HepG2 (cell line): ENCODE data around the gene ICAM3. TPM values are rescaled to one million over a fixed set of nuclear protein-coding genes. Genes with fewer than 3 reads are reported as not detected.

Experiments
- AGO2 ChIP-seq: fragments of 200-400 bp; formaldehyde crosslinking; optimal IDR thresholded peaks from 2 replicates; pipeline ENCODE3; 2017; ENCODE audit warnings: mild to moderate bottlenecking, low read depth, low read length, moderate library complexity
- ATRX ChIP-seq: sonication (generic); formaldehyde crosslinking; IDR thresholded peaks from 2 replicates; pipeline ENCODE4 v1.4.0; 2020; ENCODE audit warnings: missing genetic modification reagents, borderline replicate concordance
- FOXA1 ChIP-seq, 2 experiments: fragments of 450-650 bp in 1 of 2; sonication (generic) in 1 of 2; formaldehyde crosslinking in 1 of 2; IDR thresholded peaks; 2 replicates each; pipeline versions ENCODE4 v1.4.0 to v1.6.1; 2016 to 2020; ENCODE audit warnings: missing genetic modification reagents in 1 of 2
- JUND ChIP-seq: sonication (generic); formaldehyde crosslinking; IDR thresholded peaks from 2 replicates; pipeline ENCODE4 v1.8.0; 2022; ENCODE audit warnings: mild to moderate bottlenecking, missing genetic modification reagents
- KDM5B ChIP-seq: sonication (generic); formaldehyde crosslinking; IDR thresholded peaks from 2 replicates; pipeline ENCODE4 v1.4.0; 2020; ENCODE audit warnings: missing genetic modification reagents, mild to moderate bottlenecking, borderline replicate concordance
- NONO ChIP-seq, 2 experiments: fragments of 450-650 bp in 1 of 2; sonication (generic) in 1 of 2; formaldehyde crosslinking in 1 of 2; IDR thresholded peaks in 1 of 2; conservative IDR thresholded peaks in 1 of 2; 2 replicates each; pipeline versions ENCODE4 v1.6.1 to v1.8.0; 2017 to 2022; ENCODE audit warnings: mild to moderate bottlenecking in 1 of 2, missing genetic modification reagents in 1 of 2, moderate library complexity in 1 of 2
- PHF20 ChIP-seq: sonication (generic); formaldehyde crosslinking; IDR thresholded peaks from 2 replicates; pipeline ENCODE4 v1.5.0; 2020; ENCODE audit warnings: mild to moderate bottlenecking, missing genetic modification reagents
- PHF5A ChIP-seq: IDR thresholded peaks from one replicate; pipeline ENCODE4 v1.6.1; 2018; ENCODE audit warnings: low read depth, missing genetic modification reagents; ENCODE audit not compliant: unreplicated experiment
- POLR2AphosphoS2 ChIP-seq: IDR thresholded peaks from 2 replicates; pipeline ENCODE4 v1.6.1; 2011; ENCODE audit warnings: low read depth, low read length, improper control_type of control experiment
- SSRP1 ChIP-seq: IDR thresholded peaks from 2 replicates; pipeline ENCODE4 v1.6.1; 2016; ENCODE audit warnings: control low read depth
- THAP11 ChIP-seq: IDR thresholded peaks from 2 replicates; pipeline ENCODE4 v1.6.1; 2016; ENCODE audit warnings: missing biosample characterization, missing genetic modification reagents
- TRAFD1 ChIP-seq: sonication (generic); formaldehyde crosslinking; IDR thresholded peaks from 2 replicates; pipeline ENCODE4 v1.5.1; 2020; ENCODE audit warnings: missing genetic modification reagents, mild to moderate bottlenecking, borderline replicate concordance
- ZNF143 ChIP-seq: sonication (generic); formaldehyde crosslinking; IDR thresholded peaks from 2 replicates; pipeline ENCODE4 v1.4.0; 2020; ENCODE audit warnings: missing genetic modification reagents
- ZNF432 ChIP-seq: sonication (generic); formaldehyde crosslinking; IDR thresholded peaks from 2 replicates; pipeline ENCODE4 v1.5.0; 2020; ENCODE audit warnings: missing genetic modification reagents, mild to moderate bottlenecking, borderline replicate concordance
- ZNF576 ChIP-seq: sonication (generic); formaldehyde crosslinking; IDR thresholded peaks from 2 replicates; pipeline ENCODE4 v1.4.0; 2020; ENCODE audit warnings: mild to moderate bottlenecking, missing genetic modification reagents
- ZNF761 ChIP-seq: sonication (generic); formaldehyde crosslinking; conservative IDR thresholded peaks from 2 replicates; pipeline ENCODE4 v1.4.0; 2020; ENCODE audit warnings: mild to moderate bottlenecking, missing genetic modification reagents
- ZNF878 ChIP-seq: sonication (generic); formaldehyde crosslinking; IDR thresholded peaks from 2 replicates; pipeline ENCODE4 v1.8.1; 2023; ENCODE audit warnings: mild to moderate bottlenecking, missing genetic modification reagents, moderate library complexity
- ZNF883 ChIP-seq: sonication (generic); formaldehyde crosslinking; IDR thresholded peaks from 2 replicates; pipeline ENCODE4 v1.5.1; 2020; ENCODE audit warnings: mild to moderate bottlenecking, missing genetic modification reagents; ENCODE audit errors: not compliant biosample characterization
- ZSCAN30 ChIP-seq: sonication (generic); formaldehyde crosslinking; IDR thresholded peaks from 2 replicates; pipeline ENCODE4 v1.5.0; 2020; ENCODE audit warnings: mild to moderate bottlenecking, missing genetic modification reagents
- polyA plus RNA-seq, 8 experiments: library from polyadenylated mRNA; depleted of rRNA in 3 of 8; stranded (reverse) in 7 of 8; unstranded in 1 of 8; fragments of >200 nt; fragmentation: Illumina TruSeq in 4 of 8; extraction: Trizol in 4 of 8; gene quantifications; 2 replicates each; pipeline versions ENCODE4 v1.2.1 to v1.2.3, GENCODE V29; 2011 to 2016; ENCODE audit warnings: low read depth in 4 of 8, missing spikeins in 1 of 8, mixed read lengths in 1 of 8; ENCODE audit not compliant: insufficient read depth in 1 of 8
- total RNA-seq, 5 experiments: library from RNA; depleted of rRNA; stranded (reverse); fragments of >200 nt; fragmentation: Illumina TruSeq; extraction: Trizol; gene quantifications; 2 replicates each; pipeline ENCODE4 v1.2.3, GENCODE V29; 2016; ENCODE audit warnings: low read depth in 1 of 5
- TF ChIP-seq, protein P1 (sequence below): IDR thresholded peaks from 2 replicates; pipeline ENCODE4 v1.6.1; 2012; ENCODE audit warnings: inconsistent platforms
- TF ChIP-seq, protein P2 (sequence below): sonication (generic); formaldehyde crosslinking; IDR thresholded peaks from 2 replicates; pipeline ENCODE4 v1.8.0; 2022; ENCODE audit warnings: mild to moderate bottlenecking, missing genetic modification reagents, borderline replicate concordance
- TF ChIP-seq, protein P3 (sequence below): sonication (generic); formaldehyde crosslinking; IDR thresholded peaks from 2 replicates; pipeline ENCODE4 v1.4.0; 2020; ENCODE audit warnings: missing genetic modification reagents
- TF ChIP-seq, protein P4 (sequence below): fragments of 450-650 bp; IDR thresholded peaks from 2 replicates; pipeline ENCODE4 v1.6.1; 2017

The ICAM3 gene
- total and polyA plus RNA-seq, 2 of the 13 experiments (the other 11 are each of a cell fraction or from before 2014, with no cell fraction given), result 14.1 to 21.0 TPM

DNA sequence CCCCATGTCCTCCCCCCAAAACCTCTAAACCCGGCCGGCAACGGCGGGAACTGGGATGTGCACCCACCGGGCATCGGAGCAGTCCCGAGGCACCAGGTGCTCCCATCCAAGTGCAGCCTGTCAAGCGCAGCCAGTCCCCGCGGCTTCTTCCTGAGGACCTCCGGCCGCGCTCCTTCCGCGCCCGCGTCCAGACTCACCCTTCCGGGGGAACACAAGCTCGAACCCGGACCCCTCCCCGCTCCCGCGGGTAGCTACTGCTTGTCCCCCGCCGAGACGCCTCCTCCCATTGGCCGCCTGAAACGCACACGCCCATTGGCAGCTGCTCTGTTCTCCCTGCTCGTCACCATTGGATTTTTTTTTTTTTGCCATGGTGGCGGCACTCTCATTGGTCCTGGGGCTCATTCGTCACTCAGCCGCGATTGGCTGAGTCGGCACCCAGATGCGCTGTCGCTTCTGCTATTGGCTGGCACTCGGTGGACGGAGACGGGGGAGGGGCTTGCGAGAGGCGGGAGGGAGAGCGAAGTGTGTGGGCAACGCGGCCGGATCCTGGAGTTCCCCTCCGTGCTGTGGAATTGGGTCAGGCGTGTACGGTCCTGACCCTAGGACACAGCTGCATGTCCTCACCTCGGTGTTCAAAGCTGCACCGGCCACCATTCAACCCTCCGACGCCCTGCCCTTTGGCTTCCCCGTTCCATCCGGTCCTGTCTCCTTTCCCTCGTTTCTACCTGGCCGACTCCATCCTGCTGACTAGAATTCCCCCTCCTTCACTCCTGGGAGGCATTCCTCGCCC is 41.1 kb upstream of the ICAM3 start, which contains the start of gene TYK2 (continued):
- TF ChIP-seq PHF5A (CRISPR knock-in tag), result no peak
- TF ChIP-seq PHF20 (CRISPR knock-in tag), result peak; percentile 91
- no peak for TF ChIP-seq ZNF576
- TF ChIP-seq ZNF143 (CRISPR knock-in tag), result no peak
- no peak for TF ChIP-seq FOXA1 (IDR thresholded peaks at IDR 0.05)
- no peak for TF ChIP-seq FOXA1 (CRISPR knock-in tag; IDR thresholded peaks at IDR 0.05)
- peak; percentile 85 for TF ChIP-seq THAP11 (CRISPR knock-in tag)
- TF ChIP-seq ZNF761 (CRISPR knock-in tag), result 0 out of 2 replicates have a peak, but pooled peaks have one; percentile 62
- TF ChIP-seq TRAFD1 (CRISPR knock-in tag), result no peak
- TF ChIP-seq ZSCAN30 (CRISPR knock-in tag), result no peak
- TF ChIP-seq JUND, result no peak; the same call in 1 of the 2 replicates
- TF ChIP-seq ZNF878 (CRISPR knock-in tag), result peak; percentile 59
- TF ChIP-seq, protein P1, sequence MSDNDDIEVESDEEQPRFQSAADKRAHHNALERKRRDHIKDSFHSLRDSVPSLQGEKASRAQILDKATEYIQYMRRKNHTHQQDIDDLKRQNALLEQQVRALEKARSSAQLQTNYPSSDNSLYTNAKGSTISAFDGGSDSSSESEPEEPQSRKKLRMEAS, result peak; percentile 95
- TF ChIP-seq, protein P2, sequence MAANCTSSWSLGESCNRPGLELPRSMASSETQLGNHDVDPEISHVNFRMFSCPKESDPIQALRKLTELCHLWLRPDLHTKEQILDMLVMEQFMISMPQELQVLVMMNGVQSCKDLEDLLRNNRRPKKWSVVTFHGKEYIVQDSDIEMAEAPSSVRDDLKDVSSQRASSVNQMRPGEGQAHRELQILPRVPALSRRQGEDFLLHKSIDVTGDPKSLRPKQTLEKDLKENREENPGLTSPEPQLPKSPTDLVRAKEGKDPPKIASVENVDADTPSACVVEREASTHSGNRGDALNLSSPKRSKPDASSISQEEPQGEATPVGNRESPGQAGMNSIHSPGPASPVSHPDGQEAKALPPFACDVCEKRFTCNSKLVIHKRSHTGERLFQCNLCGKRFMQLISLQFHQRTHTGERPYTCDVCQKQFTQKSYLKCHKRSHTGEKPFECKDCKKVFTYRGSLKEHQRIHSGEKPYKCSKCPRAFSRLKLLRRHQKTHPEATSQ, result no peak
- TF ChIP-seq NONO (IDR thresholded peaks at IDR 0.05), result no peak
- TF ChIP-seq NONO (CRISPR knock-in tag; conservative IDR thresholded peaks at IDR 0.05), result peak; percentile 81
- TF ChIP-seq ZNF432 (CRISPR knock-in tag), result no peak
- peak; percentile 18 for TF ChIP-seq AGO2
- TF ChIP-seq POLR2AphosphoS2, result no peak
- TF ChIP-seq ATRX, result no peak
- TF ChIP-seq, protein P3, sequence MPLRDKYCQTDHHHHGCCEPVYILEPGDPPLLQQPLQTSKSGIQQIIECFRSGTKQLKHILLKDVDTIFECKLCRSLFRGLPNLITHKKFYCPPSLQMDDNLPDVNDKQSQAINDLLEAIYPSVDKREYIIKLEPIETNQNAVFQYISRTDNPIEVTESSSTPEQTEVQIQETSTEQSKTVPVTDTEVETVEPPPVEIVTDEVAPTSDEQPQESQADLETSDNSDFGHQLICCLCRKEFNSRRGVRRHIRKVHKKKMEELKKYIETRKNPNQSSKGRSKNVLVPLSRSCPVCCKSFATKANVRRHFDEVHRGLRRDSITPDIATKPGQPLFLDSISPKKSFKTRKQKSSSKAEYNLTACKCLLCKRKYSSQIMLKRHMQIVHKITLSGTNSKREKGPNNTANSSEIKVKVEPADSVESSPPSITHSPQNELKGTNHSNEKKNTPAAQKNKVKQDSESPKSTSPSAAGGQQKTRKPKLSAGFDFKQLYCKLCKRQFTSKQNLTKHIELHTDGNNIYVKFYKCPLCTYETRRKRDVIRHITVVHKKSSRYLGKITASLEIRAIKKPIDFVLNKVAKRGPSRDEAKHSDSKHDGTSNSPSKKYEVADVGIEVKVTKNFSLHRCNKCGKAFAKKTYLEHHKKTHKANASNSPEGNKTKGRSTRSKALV (CRISPR knock-in tag), result no peak
- peak; percentile 72; the same call in 1 of the 2 replicates for TF ChIP-seq KDM5B (CRISPR knock-in tag)
- TF ChIP-seq ZNF883, result peak; percentile 64
- TF ChIP-seq SSRP1 (CRISPR knock-in tag), result no peak
- TF ChIP-seq, protein P4, sequence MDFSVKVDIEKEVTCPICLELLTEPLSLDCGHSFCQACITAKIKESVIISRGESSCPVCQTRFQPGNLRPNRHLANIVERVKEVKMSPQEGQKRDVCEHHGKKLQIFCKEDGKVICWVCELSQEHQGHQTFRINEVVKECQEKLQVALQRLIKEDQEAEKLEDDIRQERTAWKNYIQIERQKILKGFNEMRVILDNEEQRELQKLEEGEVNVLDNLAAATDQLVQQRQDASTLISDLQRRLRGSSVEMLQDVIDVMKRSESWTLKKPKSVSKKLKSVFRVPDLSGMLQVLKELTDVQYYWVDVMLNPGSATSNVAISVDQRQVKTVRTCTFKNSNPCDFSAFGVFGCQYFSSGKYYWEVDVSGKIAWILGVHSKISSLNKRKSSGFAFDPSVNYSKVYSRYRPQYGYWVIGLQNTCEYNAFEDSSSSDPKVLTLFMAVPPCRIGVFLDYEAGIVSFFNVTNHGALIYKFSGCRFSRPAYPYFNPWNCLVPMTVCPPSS, result no peak
